Caki2 (cell line): ENCODE results near the gene FOXI2. TPM values are rescaled to one million over a fixed set of nuclear protein-coding genes. Genes with fewer than 3 reads are reported as not detected.

ENCODE experiments used
- DNase-seq: peaks from one replicate; pipeline ENCODE4 v3.0.0-alpha.2; 2015; ENCODE audit warnings: low read depth
- in situ Hi-C: cut with HindIII; loops from 2 replicates; pipeline ENCODE4 v1.10.0; 2016; ENCODE audit warnings: low sequenced_read_pairs, low pct_unique_long_range_greater_than_20kb, mixed read lengths
- total RNA-seq: library from RNA; depleted of rRNA; stranded (reverse); fragments of >200 nt; shearing (Covaris generic); gene quantifications from 2 replicates; pipeline ENCODE4 v1.2.3, GENCODE V29; 2014; ENCODE audit warnings: low replicate concordance; rRNA removed

Gene FOXI2
- not detected in 2 replicates for total RNA-seq

GRCh38 chr10:127736915-127737562 lies at the start of gene FOXI2:
Gene FOXI2, plus strand, starts transcription at chr10:127737185. Its CDS starts 89 bp downstream, at chr10:127737274.
- no peak for DNase-seq
- in situ Hi-C loops: no loop called here

GRCh38 chr10:127687548-127687947 lies 49.4 kb upstream of the FOXI2 start:
- in situ Hi-C loops: no loop called here
- no peak for DNase-seq

- DNase-seq: no peak
- in situ Hi-C loops: no loop called here
Measured at GRCh38 chr10:127690176-127690835, 46.7 kb upstream of the FOXI2 start.

GRCh38 chr10:127694580-127695193 lies 42.3 kb upstream of the FOXI2 start:
- peak; percentile 21 for DNase-seq
- in situ Hi-C loops: no loop called here

GRCh38 chr10:127695431-127695830 lies 41.6 kb upstream of the FOXI2 start:
- no peak for DNase-seq

GRCh38 chr10:127698886-127699285 lies 38.1 kb upstream of the FOXI2 start:
- in situ Hi-C loops: no loop called here

More at GRCh38 chr10:127695431-127695830, 41.6 kb upstream of the FOXI2 start:
- in situ Hi-C loops: no loop called here

GRCh38 chr10:127699311-127699710 lies 37.7 kb upstream of the FOXI2 start:
- in situ Hi-C loops: no loop called here
- no peak for DNase-seq

More at GRCh38 chr10:127698886-127699285, 38.1 kb upstream of the FOXI2 start:
- DNase-seq: no peak

- no peak for DNase-seq
- in situ Hi-C loops: no loop called here
Measured at GRCh38 chr10:127702271-127702670, 34.7 kb upstream of the FOXI2 start.

- in situ Hi-C loops: no loop called here
- DNase-seq: no peak
Measured at GRCh38 chr10:127715249-127715648, 21.7 kb upstream of the FOXI2 start.

GRCh38 chr10:127715782-127716378 lies 21.1 kb upstream of the FOXI2 start:
- in situ Hi-C loops: no loop called here
- DNase-seq: peak; percentile 11

GRCh38 chr10:127720142-127720541 lies 16.8 kb upstream of the FOXI2 start:
- in situ Hi-C loops: no loop called here
- DNase-seq: no peak

GRCh38 chr10:127720903-127721302 lies 16.1 kb upstream of the FOXI2 start:
- in situ Hi-C loops: no loop called here
- no peak for DNase-seq

GRCh38 chr10:127734753-127735152 lies 2.2 kb upstream of the FOXI2 start:
- no peak for DNase-seq
- in situ Hi-C loops: no loop called here

GRCh38 chr10:127735156-127735555 lies 1.8 kb upstream of the FOXI2 start:
- in situ Hi-C loops: no loop called here

GRCh38 chr10:127735723-127736221 lies 1.2 kb upstream of the FOXI2 start:
- in situ Hi-C loops: no loop called here
- DNase-seq: no peak

More at GRCh38 chr10:127735156-127735555, 1.8 kb upstream of the FOXI2 start:
- DNase-seq: no peak

GRCh38 chr10:127736222-127736914 lies 617 bp upstream of the FOXI2 start:
- no peak for DNase-seq
- in situ Hi-C loops: no loop called here

- DNase-seq: no peak
- in situ Hi-C loops: no loop called here
Measured at GRCh38 chr10:127737563-127738511, 852 bp downstream of the FOXI2 start.
